GM21619 (cell line): ENCODE measurements around the gene DAPP1.
A peak's percentile ranks its signal among the peaks of the same experiment; 100 is the strongest.

Experiments used
- ATAC-seq: cut with Tn5 transposase; IDR thresholded peaks from one replicate; pipeline ENCODE4 v1.9.1; 2021; ENCODE audit not compliant: unreplicated experiment

DAPP1 gene

DNA sequence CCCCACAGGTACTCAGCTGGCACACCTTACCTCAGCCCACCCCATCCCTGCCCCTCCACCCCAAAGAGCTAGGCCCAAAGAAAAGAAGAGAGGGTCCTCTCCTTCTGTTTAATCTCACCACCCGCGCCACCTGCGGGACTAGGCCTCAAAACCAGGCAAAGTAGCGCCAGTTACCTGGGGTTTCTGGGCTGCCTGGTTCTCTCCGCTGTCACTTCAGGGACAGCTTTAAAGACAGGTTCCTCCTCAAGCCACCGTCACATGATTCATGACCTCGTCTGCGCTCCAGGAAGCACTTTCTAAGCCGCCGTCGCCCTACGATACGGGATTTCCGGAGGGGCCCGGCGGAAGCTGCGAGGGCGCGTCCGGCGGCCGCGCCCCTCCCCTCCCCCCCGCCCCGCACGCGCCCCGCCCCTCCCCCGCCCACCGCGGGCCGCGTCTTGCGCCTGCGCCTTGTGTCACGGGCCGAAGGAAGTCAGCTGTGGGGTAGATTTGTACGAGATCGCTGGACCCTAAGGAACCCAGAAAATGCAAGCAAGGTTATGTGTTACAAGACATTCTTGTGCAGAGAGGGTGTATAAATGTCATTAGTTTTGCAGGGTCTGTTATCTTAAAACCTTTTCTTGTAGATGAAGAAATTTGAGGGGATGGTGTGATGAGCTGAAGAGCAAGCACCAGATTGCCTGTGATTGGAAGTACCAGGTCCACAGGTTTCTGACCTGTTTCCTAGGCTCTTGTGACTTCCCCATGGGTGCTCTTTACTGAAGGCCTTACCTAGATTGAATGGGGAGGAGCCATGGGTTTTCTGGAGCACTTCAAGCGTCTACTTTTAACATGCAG is 77.8 kb downstream of the DAPP1 start, which contains the start of gene LAMTOR3:
Gene LAMTOR3, minus strand, starts transcription at position 267 of the 837 bp plus-strand sequence. CDS start 464 bp downstream, outside the sequence.
- peak; percentile 100 for ATAC-seq

DNA sequence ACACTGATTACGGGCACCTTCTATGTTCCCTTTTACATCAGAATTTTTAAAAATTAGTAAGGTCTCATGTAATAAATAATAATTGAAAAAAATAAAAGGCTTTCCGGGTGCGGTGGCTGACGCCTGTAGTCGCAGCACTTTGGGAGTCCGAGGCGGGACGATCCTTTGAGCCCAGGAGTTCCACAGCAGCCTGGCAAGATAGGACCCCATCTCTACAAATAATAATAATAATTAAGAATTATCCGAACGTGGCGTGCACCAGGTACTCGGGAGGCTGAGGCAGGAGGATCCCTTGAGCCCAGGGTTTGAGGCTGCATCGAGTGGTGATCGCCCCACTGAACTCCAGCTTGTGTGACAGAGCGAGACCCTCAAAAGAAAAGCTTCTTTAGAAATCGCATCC is 78.4 kb downstream of the DAPP1 start:
- ATAC-seq = no peak

DNA sequence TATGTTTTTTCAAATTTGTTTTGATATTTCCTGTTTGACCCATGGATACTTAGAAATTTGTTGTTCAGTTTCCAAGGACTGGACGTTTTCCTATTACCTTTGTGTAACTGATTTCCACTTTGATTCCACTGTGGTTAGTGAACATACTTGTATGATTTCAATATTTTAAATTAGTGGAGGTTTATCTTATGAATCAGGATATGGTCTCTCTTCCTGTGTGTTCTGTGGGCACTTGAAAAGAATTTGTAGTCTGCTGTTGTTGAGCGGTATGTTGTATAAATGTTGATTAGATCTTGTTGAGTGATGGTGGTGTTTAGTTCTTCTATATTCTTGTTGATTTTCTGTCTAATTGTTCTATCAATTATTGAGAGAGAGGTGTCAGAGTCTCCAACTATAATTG is 98.8 kb downstream of the DAPP1 start:
- ATAC-seq = no peak

DNA sequence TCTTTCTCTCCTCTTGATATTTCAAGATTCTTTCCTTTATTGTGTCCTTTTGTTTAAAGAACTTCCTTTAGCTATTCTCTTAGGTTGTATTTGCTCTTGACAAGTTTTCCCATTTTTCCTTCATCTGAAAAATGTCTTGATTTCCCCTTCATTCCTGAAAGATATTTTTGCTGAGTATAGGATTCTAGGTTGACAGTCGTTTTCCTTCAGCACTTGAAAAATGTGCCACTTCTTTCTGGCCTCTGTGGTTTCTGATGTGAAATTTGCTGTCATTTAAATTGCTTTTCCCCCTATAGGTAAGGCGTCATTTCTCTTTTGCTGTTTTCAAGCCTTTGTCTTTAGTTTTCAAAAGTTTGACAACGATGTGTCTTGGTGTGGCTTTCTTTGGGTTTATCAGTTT is 100.9 kb downstream of the DAPP1 start:
- ATAC-seq = no peak

DNA sequence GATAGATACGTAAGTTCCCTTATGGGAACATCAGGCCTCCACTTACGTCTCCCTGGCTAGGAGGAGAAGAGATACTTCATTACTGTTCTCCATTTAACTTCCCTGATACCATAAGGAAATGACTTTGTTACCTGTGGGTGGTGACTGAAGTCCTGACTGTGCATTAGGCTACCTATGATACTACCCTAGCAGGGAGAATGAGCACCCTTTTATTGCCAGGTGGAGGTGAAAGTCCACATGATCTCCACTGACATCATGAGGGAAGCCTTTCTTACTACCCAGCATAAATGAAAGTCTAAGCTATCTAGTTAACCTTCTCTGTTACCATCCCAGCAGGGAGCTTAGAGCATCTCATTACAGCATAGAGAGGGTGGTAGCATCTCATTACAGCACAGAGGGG is 102.0 kb downstream of the DAPP1 start:
- no peak for ATAC-seq
